Activated naive CD4-positive, alpha-beta T cell treated with anti-CD3 and anti-CD28 coated beads, Interleukin-2, amount 10 ng/mL, durations not matched to agents 7 days and 5 days (primary cell): ENCODE results near the gene KCNE4.
"Not testable (repeated sequence)": the region's sequence is repeated elsewhere in the genome, so short reads cannot be mapped to it uniquely, and the experiment has no call there.

Source experiments
- CTCF ChIA-PET: fragments of 350-600 bp; sonication (Branson Sonifier 250); formaldehyde crosslinking; loops from one replicate; lab custom pipeline; 2021; ENCODE audit warnings: antibody characterized with exemption; lab: Charles Lee
- DNase-seq: peaks from one replicate; pipeline ENCODE4 v3.0.0-alpha.2; 2020
- H3K27ac Mint-ChIP-seq: one replicate; pipeline ENCODE4 v1.8.0; 2021; ENCODE audit warnings: mild to moderate bottlenecking, moderate library complexity, mixed read lengths
- H3K27me3 Mint-ChIP-seq: one replicate; pipeline ENCODE4 v1.8.0; 2021; ENCODE audit warnings: mild to moderate bottlenecking, mixed read lengths
- H3K36me3 Mint-ChIP-seq: one replicate; pipeline ENCODE4 v1.8.0; 2021; ENCODE audit warnings: mixed read lengths
- H3K4me1 Mint-ChIP-seq: one replicate; pipeline ENCODE4 v1.8.0; 2021; ENCODE audit warnings: mixed read lengths
- H3K4me3 Mint-ChIP-seq: one replicate; pipeline ENCODE4 v1.8.0; 2021; ENCODE audit warnings: mild to moderate bottlenecking, moderate library complexity, mixed read lengths
- H3K9me3 Mint-ChIP-seq: one replicate; pipeline ENCODE4 v1.8.0; 2021; ENCODE audit warnings: mixed read lengths

The KCNE4 gene

DNA sequence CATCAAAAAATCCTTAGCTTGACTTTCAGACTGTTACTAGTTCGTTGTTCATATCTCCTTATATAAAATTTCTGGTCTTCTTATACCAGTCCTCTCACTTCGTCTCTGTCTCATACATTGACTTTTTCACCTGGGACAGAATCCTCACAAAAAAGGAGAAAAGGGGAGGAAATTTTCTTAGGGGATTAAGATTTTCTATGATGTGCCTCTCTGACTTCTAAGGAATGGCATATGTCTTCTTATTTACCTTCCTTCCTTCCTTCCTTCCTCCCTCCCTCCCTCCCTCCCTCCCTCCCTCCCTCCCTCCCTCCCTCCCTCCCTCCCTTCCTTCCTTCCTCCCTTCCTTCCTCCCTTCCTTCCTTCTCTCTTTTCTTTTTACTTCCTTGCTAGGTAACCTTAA, 27.9 kb downstream of the KCNE4 start:
- Mint-ChIP-seq H3K27me3 (no peaks in the 10 kb centered on the region), H3K36me3 (no peaks in the 10 kb centered on the region), H3K4me3 (no peak overlapping the region), H3K9me3 (no peaks in the 10 kb centered on the region), H3K4me1 (no peaks in the 10 kb centered on the region), H3K27ac (no peak overlapping the region)
- CTCF ChIA-PET, result no interaction called here
- no peak for DNase-seq

DNA sequence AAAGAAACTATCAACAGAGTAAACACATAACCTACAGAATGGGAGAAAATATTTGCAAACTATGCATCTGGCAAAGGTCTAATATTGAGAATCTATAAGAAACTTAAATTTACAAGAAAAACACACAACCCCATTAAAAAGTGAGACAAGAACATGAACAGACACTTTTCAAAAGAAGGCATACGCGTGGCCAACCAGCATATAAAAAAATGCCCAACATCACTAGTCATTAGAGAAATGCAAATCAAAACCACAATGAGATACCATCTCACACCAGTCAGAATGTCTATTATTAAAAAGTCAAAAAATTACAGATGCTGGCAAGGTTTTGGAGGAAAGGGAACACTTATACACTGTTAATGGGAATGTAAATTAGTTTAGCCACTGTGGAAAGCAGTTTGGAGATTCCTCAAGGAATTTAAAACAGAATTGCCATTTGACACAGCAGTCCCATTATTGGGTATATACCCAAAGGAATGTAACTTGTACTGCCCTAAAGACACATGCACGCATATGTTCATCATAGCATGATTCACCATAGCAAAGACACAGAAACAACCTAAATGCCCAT, 28.9 kb downstream of the KCNE4 start:
- H3K27ac Mint-ChIP-seq, DNase-seq, CTCF ChIA-PET, H3K4me3 Mint-ChIP-seq, H3K4me1 Mint-ChIP-seq, H3K36me3 Mint-ChIP-seq, H3K9me3 Mint-ChIP-seq, H3K27me3 Mint-ChIP-seq: not testable (repeated sequence)

DNA sequence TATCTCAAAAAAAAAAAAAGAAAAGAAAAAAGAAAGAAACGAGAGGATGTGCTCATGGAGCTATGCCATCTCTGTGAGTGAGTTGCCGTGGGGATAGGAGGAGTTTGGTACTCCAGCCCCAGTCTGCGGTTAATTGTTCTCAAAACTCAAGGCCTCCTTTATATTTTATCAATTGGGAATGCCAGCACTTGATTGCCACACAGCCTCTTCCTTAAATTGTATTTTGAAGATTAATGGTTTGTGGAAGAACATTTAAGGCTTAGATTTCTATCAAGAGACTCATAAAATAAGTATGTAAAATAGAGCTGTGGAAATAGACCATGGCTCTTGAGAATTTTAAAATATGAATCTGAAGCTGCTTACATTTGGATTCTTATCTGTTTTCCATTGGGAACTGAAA, 29.8 kb downstream of the KCNE4 start:
- H3K4me1 Mint-ChIP-seq, result no peaks in the 10 kb centered on the region
- H3K36me3 Mint-ChIP-seq, result no peaks in the 10 kb centered on the region
- CTCF ChIA-PET, result no interaction called here
- H3K9me3 Mint-ChIP-seq, result no peaks in the 10 kb centered on the region
- no peaks in the 10 kb centered on the region for H3K27me3 Mint-ChIP-seq
- no peak for DNase-seq
- H3K4me3 Mint-ChIP-seq, result no peak overlapping the region
- H3K27ac Mint-ChIP-seq, result no peak overlapping the region

DNA sequence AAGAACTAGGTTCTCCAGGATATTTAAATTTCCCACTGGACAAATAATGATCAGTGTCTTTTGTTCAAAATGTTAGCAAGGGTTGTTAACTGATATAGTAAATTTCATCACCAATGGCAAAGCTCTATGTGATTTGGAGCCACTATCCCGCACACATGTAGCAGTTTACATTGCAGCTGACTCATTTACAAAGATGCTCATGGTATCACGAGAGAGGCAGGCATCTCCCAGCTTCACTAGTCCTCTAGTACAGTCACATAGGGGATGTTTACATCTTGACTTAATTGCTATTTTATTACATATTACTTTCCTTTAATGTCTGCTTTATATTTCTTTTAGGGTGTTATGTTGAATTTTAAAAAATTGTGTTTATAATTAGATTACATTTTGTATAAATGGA, 30.7 kb downstream of the KCNE4 start:
- Mint-ChIP-seq H3K4me1 (no peaks in the 10 kb centered on the region), H3K27me3 (no peaks in the 10 kb centered on the region), H3K36me3 (no peaks in the 10 kb centered on the region), H3K9me3 (no peaks in the 10 kb centered on the region), H3K27ac (no peak overlapping the region), H3K4me3 (no peak overlapping the region)
- CTCF ChIA-PET, result no interaction called here
- no peak for DNase-seq

- Mint-ChIP-seq H3K27me3 (no peaks in the 10 kb centered on the region), H3K27ac (no peak overlapping the region), H3K4me3 (no peak overlapping the region), H3K36me3 (no peaks in the 10 kb centered on the region), H3K4me1 (no peaks in the 10 kb centered on the region), H3K9me3 (no peaks in the 10 kb centered on the region)
- no peak for DNase-seq
- CTCF ChIA-PET, result no interaction called here
Measured at GRCh38 chr2:223083402-223084070, 31.5 kb downstream of the KCNE4 start.

- Mint-ChIP-seq H3K9me3 (no peaks in the 10 kb centered on the region), H3K27me3 (no peaks in the 10 kb centered on the region), H3K36me3 (no peaks in the 10 kb centered on the region), H3K4me1 (no peaks in the 10 kb centered on the region), H3K4me3 (no peak overlapping the region), H3K27ac (no peak overlapping the region)
- no peak for DNase-seq
- CTCF ChIA-PET, result no interaction called here
Measured at GRCh38 chr2:223084873-223085272, 32.9 kb downstream of the KCNE4 start.

- Mint-ChIP-seq H3K4me3 (no peak overlapping the region), H3K27me3 (no peaks in the 10 kb centered on the region), H3K4me1 (no peaks in the 10 kb centered on the region), H3K9me3 (no peaks in the 10 kb centered on the region), H3K36me3 (no peaks in the 10 kb centered on the region), H3K27ac (no peak overlapping the region)
- CTCF ChIA-PET, result interaction anchor here (0.6 kb wide), 1 partner anchor 1282 kb away, joined by 3 read pairs; no protein-coding TSS in a partner anchor
- DNase-seq, result no peak
Measured at GRCh38 chr2:223086370-223086981, 34.5 kb downstream of the KCNE4 start.

GRCh38 chr2:223087466-223087865, 35.5 kb downstream of the KCNE4 start:
- no peaks in the 10 kb centered on the region for H3K4me1 Mint-ChIP-seq
- H3K4me3 Mint-ChIP-seq, result no peak overlapping the region
- no peaks in the 10 kb centered on the region for H3K36me3 Mint-ChIP-seq
- CTCF ChIA-PET, result interaction anchor here (0.6 kb wide), 1 partner anchor 1281 kb away, joined by 3 read pairs; no protein-coding TSS in a partner anchor
- no peak for DNase-seq
- H3K9me3 Mint-ChIP-seq, result no peaks in the 10 kb centered on the region
- no peaks in the 10 kb centered on the region for H3K27me3 Mint-ChIP-seq
- H3K27ac Mint-ChIP-seq, result no peak overlapping the region

GRCh38 chr2:223088866-223089265, 36.9 kb downstream of the KCNE4 start:
- H3K36me3 Mint-ChIP-seq, result no peaks in the 10 kb centered on the region
- no peaks in the 10 kb centered on the region for H3K9me3 Mint-ChIP-seq
- H3K27ac Mint-ChIP-seq, result no peak overlapping the region
- no peak overlapping the region for H3K4me3 Mint-ChIP-seq
- H3K27me3 Mint-ChIP-seq, result no peaks in the 10 kb centered on the region
- H3K4me1 Mint-ChIP-seq, result no peaks in the 10 kb centered on the region
- CTCF ChIA-PET, result interaction anchor here (0.7 kb wide), 1 partner anchor 450 kb away, joined by 3 read pairs; no protein-coding TSS in a partner anchor
- no peak for DNase-seq

DNA sequence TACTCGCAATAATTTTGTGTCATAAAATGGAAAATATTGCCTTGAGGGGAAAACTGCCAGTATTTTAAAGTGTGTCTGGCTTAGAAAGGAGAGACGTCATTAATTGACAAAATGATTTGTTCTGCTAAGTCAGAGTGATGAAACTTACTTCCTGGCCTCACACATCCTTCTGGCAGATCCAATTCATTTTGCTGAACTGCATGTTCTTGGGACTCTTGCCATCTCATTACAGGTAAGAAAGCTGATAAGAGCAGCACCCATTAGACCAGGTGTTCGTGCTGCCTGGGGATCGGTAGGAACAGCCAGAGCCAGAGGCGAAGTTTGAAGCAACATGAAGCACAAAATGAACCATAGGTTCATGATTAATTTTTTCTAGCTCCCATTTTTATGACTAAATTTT, 38.0 kb downstream of the KCNE4 start:
- H3K27ac Mint-ChIP-seq, result no peak overlapping the region
- CTCF ChIA-PET, result no interaction called here
- H3K4me3 Mint-ChIP-seq, result no peak overlapping the region
- H3K9me3 Mint-ChIP-seq, result no peaks in the 10 kb centered on the region
- no peaks in the 10 kb centered on the region for H3K36me3 Mint-ChIP-seq
- no peak for DNase-seq
- H3K4me1 Mint-ChIP-seq, result no peaks in the 10 kb centered on the region
- no peaks in the 10 kb centered on the region for H3K27me3 Mint-ChIP-seq

DNA sequence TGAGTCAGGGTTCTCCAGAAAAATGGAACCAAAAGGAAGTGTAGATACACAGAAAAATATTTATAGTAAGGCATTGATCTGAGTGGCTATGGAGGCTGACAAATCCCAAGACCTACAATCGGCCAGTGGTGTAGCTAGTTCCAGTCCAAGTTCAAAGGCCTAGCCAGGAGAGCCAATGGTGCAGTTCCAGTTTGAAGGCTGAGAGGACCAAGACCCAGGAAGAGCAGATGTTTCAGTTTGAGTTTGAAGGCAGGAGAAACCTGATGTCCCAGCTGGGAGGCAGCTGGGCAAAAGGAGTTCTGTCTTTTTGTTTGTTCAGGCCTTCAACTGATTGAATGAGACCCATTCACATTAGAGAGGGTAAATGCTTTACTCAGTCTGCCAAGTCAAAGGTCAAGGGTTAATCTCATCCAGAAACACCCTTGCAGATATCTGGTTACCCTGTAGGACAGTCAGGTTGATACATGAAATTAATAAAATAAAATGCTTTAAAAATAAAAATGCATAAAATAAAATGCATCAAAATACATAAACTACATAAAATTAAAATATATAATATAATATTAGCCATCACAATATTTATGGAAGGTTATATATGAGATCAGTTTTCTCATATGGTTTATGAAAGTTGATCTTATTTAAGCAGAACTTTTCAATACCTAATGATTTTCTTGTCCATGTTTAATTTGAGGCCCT, 38.7 kb downstream of the KCNE4 start:
- no peak overlapping the region for H3K27ac Mint-ChIP-seq
- no peak for DNase-seq
- CTCF ChIA-PET, result no interaction called here
- H3K9me3 Mint-ChIP-seq, result no peaks in the 10 kb centered on the region
- H3K36me3 Mint-ChIP-seq, result no peaks in the 10 kb centered on the region
- H3K4me3 Mint-ChIP-seq, result no peak overlapping the region
- no peaks in the 10 kb centered on the region for H3K4me1 Mint-ChIP-seq
- no peaks in the 10 kb centered on the region for H3K27me3 Mint-ChIP-seq

DNA sequence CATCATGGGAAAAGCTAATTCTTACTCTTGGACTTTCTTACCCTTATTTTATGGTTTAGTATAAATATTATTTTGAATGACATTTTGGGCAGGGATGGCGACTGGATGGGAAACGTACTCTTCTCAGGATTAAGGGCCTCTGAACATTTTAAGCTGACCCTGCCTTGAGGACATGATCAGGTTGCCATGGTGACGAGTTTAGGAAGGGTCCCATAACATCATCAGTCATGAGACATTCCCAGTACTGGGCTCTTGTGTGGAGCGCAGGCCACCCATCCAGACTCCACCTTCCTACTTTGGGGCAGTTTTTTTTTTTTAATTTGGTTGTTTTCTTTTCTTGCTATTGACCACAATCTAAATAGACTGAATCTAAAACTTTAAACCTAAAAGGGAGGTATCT, 40.7 kb downstream of the KCNE4 start:
- DNase-seq, result no peak
- Mint-ChIP-seq H3K36me3 (no peaks in the 10 kb centered on the region), H3K4me1 (no peaks in the 10 kb centered on the region), H3K4me3 (no peak overlapping the region), H3K27ac (no peak overlapping the region), H3K9me3 (no peaks in the 10 kb centered on the region), H3K27me3 (no peaks in the 10 kb centered on the region)
- CTCF ChIA-PET, result no interaction called here

- Mint-ChIP-seq H3K4me1 (no peaks in the 10 kb centered on the region), H3K36me3 (no peaks in the 10 kb centered on the region), H3K27ac (no peak overlapping the region), H3K4me3 (no peak overlapping the region), H3K9me3 (no peaks in the 10 kb centered on the region), H3K27me3 (no peaks in the 10 kb centered on the region)
- no peak for DNase-seq
- CTCF ChIA-PET, result no interaction called here
Measured at GRCh38 chr2:223093436-223094241, 41.6 kb downstream of the KCNE4 start.

DNA sequence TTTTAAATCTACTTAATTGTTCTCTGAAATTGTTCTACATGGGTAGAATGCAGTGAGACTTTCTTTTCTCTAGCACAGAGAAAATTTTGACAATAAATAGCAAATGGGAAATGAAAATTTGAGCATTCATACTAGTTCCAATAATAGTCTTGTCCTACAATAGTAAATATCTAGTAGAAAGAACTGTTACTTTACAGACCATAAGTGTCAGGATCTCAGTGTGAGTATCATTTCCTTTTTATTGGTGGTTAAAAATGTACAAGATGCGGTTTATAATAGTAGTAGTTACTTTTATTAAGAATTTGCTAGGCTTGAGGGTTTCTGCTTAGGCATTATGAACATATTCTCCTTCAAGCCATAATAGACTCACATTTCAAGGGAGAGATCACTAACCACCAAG, 43.2 kb downstream of the KCNE4 start:
- DNase-seq, result no peak
- CTCF ChIA-PET, result no interaction called here
- Mint-ChIP-seq H3K4me1 (no peaks in the 10 kb centered on the region), H3K36me3 (no peaks in the 10 kb centered on the region), H3K27ac (no peak overlapping the region), H3K27me3 (no peaks in the 10 kb centered on the region), H3K4me3 (no peak overlapping the region), H3K9me3 (no peaks in the 10 kb centered on the region)
